ENCODE data around the gene PTPRD. TPM values are rescaled to one million over a fixed set of nuclear protein-coding genes. Genes with fewer than 3 reads are reported as not detected.

The PTPRD gene
- total and polyA plus RNA-seq, 2 donors (not counting 1 experiment from before 2014, with no cell fraction given), result not detected

DNA sequence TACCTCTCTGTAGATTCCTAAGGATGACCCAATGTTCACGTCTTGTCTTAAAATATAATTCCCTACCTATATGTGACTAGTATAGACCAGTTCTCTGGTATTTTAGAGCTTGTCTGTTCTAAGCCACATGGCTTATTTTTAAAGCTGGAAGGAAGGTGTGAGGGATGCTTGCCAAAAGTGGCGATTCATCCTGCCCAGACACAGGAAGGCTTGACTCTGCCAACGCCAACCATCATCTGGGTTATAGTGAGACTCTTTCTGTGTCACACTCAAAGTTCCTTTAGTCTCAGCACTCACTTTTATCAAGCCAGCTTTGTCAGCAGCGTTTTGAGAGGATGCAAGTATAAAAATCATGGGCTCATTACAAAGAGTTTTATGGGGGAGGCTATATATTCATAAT is 500.0 kb downstream of the PTPRD start:
- intact Hi-C loops (cut with micrococcal nuclease), result no loop called here
- H3K36me3 ChIP-seq (replicated peaks in 1 of 2; ENCODE audit: control extremely low read depth in 1 of 2, control insufficient read depth in 1 of 2, extremely low read depth in 1 of 2, insufficient read depth in 2 of 2, low read length in 1 of 2), result no peaks in the 10 kb centered on the region
- no peak overlapping the region for H3K4me3 ChIP-seq (ENCODE audit: control extremely low read depth in 1 of 5, extremely low read depth in 1 of 5, insufficient read depth in 1 of 5, low read depth in 2 of 5, low read length in 4 of 5)
- H3K79me2 ChIP-seq (ENCODE audit: control insufficient read depth, insufficient read depth, low read length), result no peaks in the 10 kb centered on the region
- no peak for ATAC-seq (ENCODE audit: low read depth)
- H4K20me1 ChIP-seq (ENCODE audit: control insufficient read depth, insufficient read depth, low read length, poor library complexity, severe bottlenecking), result no peaks in the 10 kb centered on the region
- no peaks in the 10 kb centered on the region for H3K27me3 ChIP-seq (replicated peaks in 1 of 4; ENCODE audit: control extremely low read depth in 1 of 4, control insufficient read depth in 3 of 4, insufficient read depth in 4 of 4, low read length in 3 of 4)
- H3K27ac Mint-ChIP-seq, result no peak overlapping the region
- H3K27me3 Mint-ChIP-seq, result no peaks in the 10 kb centered on the region
- H3K9ac ChIP-seq (ENCODE audit: low read length), result no peak overlapping the region
- H3K4me3 Mint-ChIP-seq, result no peak overlapping the region
- H3K9me3 ChIP-seq (ENCODE audit: control extremely low read depth in 1 of 3, control insufficient read depth in 2 of 3, insufficient read depth in 1 of 3, low read length in 2 of 3), result no peaks in the 10 kb centered on the region
- no peaks in the 10 kb centered on the region for H3K4me1 Mint-ChIP-seq
- H3K4me2 ChIP-seq (replicated peaks; ENCODE audit: low read depth, low read length, poor library complexity, severe bottlenecking), result no peak overlapping the region
- H3K27ac ChIP-seq (ENCODE audit: low read length in 2 of 2), result no peak overlapping the region
- CTCF ChIA-PET, result no interaction called here
- H2AFZ ChIP-seq (ENCODE audit: insufficient read depth, low read depth, low read length, poor library complexity, severe bottlenecking), result no peak overlapping the region
- no peaks in the 10 kb centered on the region for H3K4me1 ChIP-seq (ENCODE audit: control insufficient read depth in 2 of 2, insufficient read depth in 2 of 2, low read length in 2 of 2)
- POLR2A ChIA-PET, result no interaction called here
- no peaks in the 10 kb centered on the region for H3K9me3 Mint-ChIP-seq (ENCODE audit: insufficient read depth)
- WGBS (ENCODE audit: insufficient coverage), result 50% methylated on average over 1 of the region's 4 CpGs
- no peak for TF ChIP-seq EZH2 (IDR thresholded peaks at IDR 0.05; ENCODE audit: borderline replicate concordance, insufficient read depth, low read depth, low read length, poor library complexity, severe bottlenecking)
- TF ChIP-seq, protein P1, sequence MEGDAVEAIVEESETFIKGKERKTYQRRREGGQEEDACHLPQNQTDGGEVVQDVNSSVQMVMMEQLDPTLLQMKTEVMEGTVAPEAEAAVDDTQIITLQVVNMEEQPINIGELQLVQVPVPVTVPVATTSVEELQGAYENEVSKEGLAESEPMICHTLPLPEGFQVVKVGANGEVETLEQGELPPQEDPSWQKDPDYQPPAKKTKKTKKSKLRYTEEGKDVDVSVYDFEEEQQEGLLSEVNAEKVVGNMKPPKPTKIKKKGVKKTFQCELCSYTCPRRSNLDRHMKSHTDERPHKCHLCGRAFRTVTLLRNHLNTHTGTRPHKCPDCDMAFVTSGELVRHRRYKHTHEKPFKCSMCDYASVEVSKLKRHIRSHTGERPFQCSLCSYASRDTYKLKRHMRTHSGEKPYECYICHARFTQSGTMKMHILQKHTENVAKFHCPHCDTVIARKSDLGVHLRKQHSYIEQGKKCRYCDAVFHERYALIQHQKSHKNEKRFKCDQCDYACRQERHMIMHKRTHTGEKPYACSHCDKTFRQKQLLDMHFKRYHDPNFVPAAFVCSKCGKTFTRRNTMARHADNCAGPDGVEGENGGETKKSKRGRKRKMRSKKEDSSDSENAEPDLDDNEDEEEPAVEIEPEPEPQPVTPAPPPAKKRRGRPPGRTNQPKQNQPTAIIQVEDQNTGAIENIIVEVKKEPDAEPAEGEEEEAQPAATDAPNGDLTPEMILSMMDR (IDR thresholded peaks at IDR 0.05), result no peak
- no peak for DNase-seq

DNA sequence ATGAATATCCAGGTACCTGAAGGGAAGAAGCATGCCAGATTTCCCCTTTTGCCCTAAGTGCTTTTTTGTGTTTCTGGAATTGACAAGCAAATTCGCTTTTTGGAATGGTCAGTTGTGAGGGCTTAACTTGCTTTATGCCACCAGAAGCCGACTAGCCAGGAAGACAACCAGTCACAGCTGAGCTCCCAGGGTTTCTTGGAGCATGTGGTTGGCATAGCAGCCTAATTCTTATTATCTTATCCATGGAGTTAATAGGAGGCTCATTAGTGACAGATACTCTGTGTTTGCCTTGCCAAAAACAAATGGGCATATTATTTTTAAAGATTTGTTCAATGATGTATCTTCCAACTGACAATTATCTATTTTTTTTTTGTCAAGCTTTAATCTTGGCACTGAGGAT is 500.7 kb downstream of the PTPRD start:
- no peak overlapping the region for H3K4me3 ChIP-seq (ENCODE audit: control extremely low read depth in 1 of 5, extremely low read depth in 1 of 5, insufficient read depth in 1 of 5, low read depth in 2 of 5, low read length in 4 of 5)
- H3K27me3 ChIP-seq (replicated peaks in 1 of 4; ENCODE audit: control extremely low read depth in 1 of 4, control insufficient read depth in 3 of 4, insufficient read depth in 4 of 4, low read length in 3 of 4), result no peaks in the 10 kb centered on the region
- no peak overlapping the region for H3K4me3 Mint-ChIP-seq
- no peaks in the 10 kb centered on the region for H3K9me3 Mint-ChIP-seq (ENCODE audit: insufficient read depth)
- H3K9ac ChIP-seq (ENCODE audit: low read length), result no peak overlapping the region
- no peaks in the 10 kb centered on the region for H3K4me1 Mint-ChIP-seq
- ChIA-PET CTCF (no interaction called here), POLR2A (no interaction called here)
- no peak overlapping the region for H3K27ac ChIP-seq (ENCODE audit: low read length in 2 of 2)
- ATAC-seq (ENCODE audit: low read depth), result no peak
- no peaks in the 10 kb centered on the region for H3K9me3 ChIP-seq (ENCODE audit: control extremely low read depth in 1 of 3, control insufficient read depth in 2 of 3, insufficient read depth in 1 of 3, low read length in 2 of 3)
- no peak overlapping the region for H3K27ac Mint-ChIP-seq
- WGBS (ENCODE audit: insufficient coverage), result no CpG with 5 or more reads among the region's 2 CpGs
- no peaks in the 10 kb centered on the region for H4K20me1 ChIP-seq (ENCODE audit: control insufficient read depth, insufficient read depth, low read length, poor library complexity, severe bottlenecking)
- no peaks in the 10 kb centered on the region for H3K4me1 ChIP-seq (ENCODE audit: control insufficient read depth in 2 of 2, insufficient read depth in 2 of 2, low read length in 2 of 2)
- H3K79me2 ChIP-seq (ENCODE audit: control insufficient read depth, insufficient read depth, low read length), result no peaks in the 10 kb centered on the region
- H2AFZ ChIP-seq (ENCODE audit: insufficient read depth, low read depth, low read length, poor library complexity, severe bottlenecking), result no peak overlapping the region
- TF ChIP-seq, protein P1 (IDR thresholded peaks at IDR 0.05), result no peak
- TF ChIP-seq EZH2 (IDR thresholded peaks at IDR 0.05; ENCODE audit: borderline replicate concordance, insufficient read depth, low read depth, low read length, poor library complexity, severe bottlenecking), result no peak
- no peaks in the 10 kb centered on the region for H3K27me3 Mint-ChIP-seq
- no peak for DNase-seq
- H3K36me3 ChIP-seq (replicated peaks in 1 of 2; ENCODE audit: control extremely low read depth in 1 of 2, control insufficient read depth in 1 of 2, extremely low read depth in 1 of 2, insufficient read depth in 2 of 2, low read length in 1 of 2), result no peaks in the 10 kb centered on the region
- H3K4me2 ChIP-seq (replicated peaks; ENCODE audit: low read depth, low read length, poor library complexity, severe bottlenecking), result no peak overlapping the region
- intact Hi-C loops (cut with micrococcal nuclease), result no loop called here

Data from B cell (primary cell).